ENCODE results near the gene NBPF1. TPM values are rescaled to one million over a fixed set of nuclear protein-coding genes. Genes with fewer than 3 reads are reported as not detected.
"Not testable (repeated sequence)": the region's sequence is repeated elsewhere in the genome, so short reads cannot be mapped to it uniquely, and the experiment has no call there.

The NBPF1 gene
- total RNA-seq, 2 donors from 2014 or later, result 29.9 to 58.6 TPM

GRCh38 chr1:16535487-16535886 lies 77.9 kb downstream of the NBPF1 start:
- H3K4me3 ChIP-seq; H3K4me1 ChIP-seq (replicated peaks); H3K27me3 ChIP-seq (replicated peaks; ENCODE audit: insufficient read depth); H3K36me3 ChIP-seq; H3K9me3 ChIP-seq; DNase-seq (ENCODE audit: low spot score); intact Hi-C loops (cut with DNase I); H3K27ac ChIP-seq: not testable (repeated sequence)
- 36% methylated on average over 20 of the region's 34 CpGs for WGBS

DNA sequence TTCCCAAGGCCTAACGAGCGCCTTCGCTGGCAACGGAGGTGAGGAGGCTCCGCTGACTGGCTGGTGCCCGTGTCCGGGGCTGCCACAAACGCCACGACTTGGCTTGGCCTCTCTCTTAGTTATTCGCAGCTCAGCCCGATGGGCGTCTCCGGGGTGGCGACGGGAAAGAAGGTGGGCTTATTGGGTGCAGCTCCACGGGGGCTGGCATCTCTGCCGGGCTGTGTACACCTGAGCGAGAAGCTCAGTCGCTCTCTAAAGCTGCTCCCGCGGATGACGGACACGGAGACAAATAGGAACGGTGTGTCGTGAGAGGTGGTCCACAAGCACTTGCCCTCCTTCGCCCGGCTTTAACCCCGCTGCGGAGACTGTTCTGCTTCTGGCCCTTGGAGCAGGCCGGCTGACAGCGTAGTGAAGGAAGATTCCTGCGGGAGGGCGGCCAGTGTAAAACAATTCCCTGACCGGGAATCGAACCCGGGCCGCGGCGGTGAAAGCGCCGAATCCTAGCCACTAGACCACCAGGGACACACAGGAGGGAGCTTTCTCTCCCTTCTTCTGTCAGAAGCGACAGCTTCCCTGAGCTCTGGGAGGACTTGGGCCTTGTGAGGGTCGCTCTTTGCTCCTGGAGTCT lies 78.4 kb downstream of the NBPF1 start:
- WGBS, result 5% methylated on average over 33 of the region's 43 CpGs

DNA sequence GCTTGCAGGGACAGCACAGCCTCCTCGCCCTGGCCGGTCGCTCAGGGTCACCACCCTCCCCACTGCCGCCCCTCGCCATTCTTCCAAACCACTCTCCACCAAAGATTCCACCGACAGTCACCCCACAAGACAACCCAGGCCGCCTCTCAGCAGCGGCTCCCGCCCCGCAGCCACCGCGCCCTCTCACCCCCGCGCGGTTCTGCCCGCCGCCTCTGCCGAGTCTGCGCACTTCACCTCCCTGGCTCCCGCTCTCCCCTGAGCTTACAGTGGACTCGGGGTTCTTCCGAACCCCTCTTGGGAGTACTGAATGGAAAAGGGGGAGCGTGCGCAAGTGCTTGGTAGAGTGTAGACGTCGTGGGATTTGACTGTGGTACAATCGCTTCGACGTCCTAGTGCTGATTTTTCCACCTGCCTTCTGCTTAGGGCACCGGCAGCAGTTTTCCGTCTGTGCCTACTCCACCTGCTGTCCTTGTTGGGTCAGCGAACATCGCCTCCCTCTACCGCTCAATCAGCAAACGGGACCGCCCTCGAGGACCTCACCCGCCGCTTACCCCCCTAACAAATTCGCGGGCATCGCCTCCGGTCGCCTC lies 79.0 kb downstream of the NBPF1 start:
- H3K36me3 ChIP-seq; H3K27me3 ChIP-seq (replicated peaks; ENCODE audit: insufficient read depth); H3K27ac ChIP-seq; H3K9me3 ChIP-seq; intact Hi-C loops (cut with DNase I); H3K4me1 ChIP-seq (replicated peaks); DNase-seq (ENCODE audit: low spot score); H3K4me3 ChIP-seq: not testable (repeated sequence)
- WGBS, result 11% methylated on average over 38 of the region's 44 CpGs

More for the DNA sequence above, 78.4 kb downstream of the NBPF1 start:
- intact Hi-C loops (cut with DNase I); H3K4me3 ChIP-seq; DNase-seq (ENCODE audit: low spot score); H3K27ac ChIP-seq; H3K27me3 ChIP-seq (replicated peaks; ENCODE audit: insufficient read depth); H3K36me3 ChIP-seq; H3K4me1 ChIP-seq (replicated peaks); H3K9me3 ChIP-seq: not testable (repeated sequence)

GRCh38 chr1:16532235-16532991 lies 81.0 kb downstream of the NBPF1 start:
- H3K9me3 ChIP-seq; H3K27me3 ChIP-seq (replicated peaks; ENCODE audit: insufficient read depth); H3K36me3 ChIP-seq; H3K4me3 ChIP-seq; DNase-seq (ENCODE audit: low spot score); intact Hi-C loops (cut with DNase I); H3K27ac ChIP-seq; H3K4me1 ChIP-seq (replicated peaks): not testable (repeated sequence)
- WGBS, result 39% methylated on average over 31 of the region's 32 CpGs

DNA sequence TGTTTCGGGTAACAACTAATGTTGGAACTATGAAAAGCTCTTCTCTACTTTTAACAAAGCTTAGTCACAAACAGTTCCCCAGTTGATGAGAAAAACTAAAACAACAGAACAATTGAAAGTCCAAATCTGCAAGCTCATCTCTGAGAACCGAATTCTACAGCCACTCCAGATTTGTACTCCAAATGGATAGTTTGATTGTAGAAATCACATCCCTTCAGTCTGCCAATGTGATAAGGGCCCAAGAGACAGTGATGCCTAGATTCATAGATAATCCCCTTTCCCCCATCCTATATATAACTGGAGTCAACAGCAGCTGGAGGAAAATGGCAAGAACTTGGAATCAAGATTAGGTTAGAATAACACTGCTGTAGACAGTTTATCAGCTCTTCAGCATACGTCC lies 85.0 kb downstream of the NBPF1 start:
- H3K27ac ChIP-seq; H3K4me3 ChIP-seq; H3K9me3 ChIP-seq; H3K36me3 ChIP-seq; H3K4me1 ChIP-seq (replicated peaks); DNase-seq (ENCODE audit: low spot score); H3K27me3 ChIP-seq (replicated peaks; ENCODE audit: insufficient read depth); intact Hi-C loops (cut with DNase I): not testable (repeated sequence)
- WGBS, result 82% methylated on average over 3 of the region's 3 CpGs

GRCh38 chr1:16525769-16526168 lies 87.6 kb downstream of the NBPF1 start:
- H3K27me3 ChIP-seq (replicated peaks; ENCODE audit: insufficient read depth); H3K27ac ChIP-seq; H3K4me3 ChIP-seq; H3K9me3 ChIP-seq; H3K4me1 ChIP-seq (replicated peaks); DNase-seq (ENCODE audit: low spot score); intact Hi-C loops (cut with DNase I); H3K36me3 ChIP-seq: not testable (repeated sequence)

- H3K4me3 ChIP-seq; H3K4me1 ChIP-seq (replicated peaks); H3K27ac ChIP-seq; H3K9me3 ChIP-seq; intact Hi-C loops (cut with DNase I); H3K36me3 ChIP-seq; H3K27me3 ChIP-seq (replicated peaks; ENCODE audit: insufficient read depth); DNase-seq (ENCODE audit: low spot score): not testable (repeated sequence)
- WGBS, result 48% methylated on average over 5 of the region's 5 CpGs
Measured at GRCh38 chr1:16521679-16522078, 91.7 kb downstream of the NBPF1 start.

DNA sequence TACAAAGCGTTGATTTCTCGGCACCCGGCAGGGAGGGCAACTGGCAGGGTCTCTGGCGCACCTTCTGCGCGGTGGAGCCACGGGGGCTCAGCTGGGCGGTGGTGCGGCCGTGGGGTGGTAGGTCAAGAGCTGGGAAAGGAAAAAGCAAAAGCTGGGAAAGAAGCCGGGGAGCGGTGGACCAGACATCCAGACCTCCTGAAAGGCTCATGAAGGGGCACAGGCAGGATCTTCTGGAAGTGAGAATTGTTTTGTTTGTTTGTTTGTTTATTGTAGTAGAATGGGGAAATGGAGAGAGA lies 92.1 kb downstream of the NBPF1 start:
- intact Hi-C loops (cut with DNase I), result no loop called here
- no peaks in the 10 kb centered on the region for H3K27me3 ChIP-seq (replicated peaks; ENCODE audit: insufficient read depth)
- 56% methylated on average over 12 of the region's 12 CpGs for WGBS
- no peak for TF ChIP-seq POLR2A (IDR thresholded peaks at IDR 0.05)
- TF ChIP-seq POLR2AphosphoS5 (IDR thresholded peaks at IDR 0.05), result no peak
- TF ChIP-seq, protein P1, sequence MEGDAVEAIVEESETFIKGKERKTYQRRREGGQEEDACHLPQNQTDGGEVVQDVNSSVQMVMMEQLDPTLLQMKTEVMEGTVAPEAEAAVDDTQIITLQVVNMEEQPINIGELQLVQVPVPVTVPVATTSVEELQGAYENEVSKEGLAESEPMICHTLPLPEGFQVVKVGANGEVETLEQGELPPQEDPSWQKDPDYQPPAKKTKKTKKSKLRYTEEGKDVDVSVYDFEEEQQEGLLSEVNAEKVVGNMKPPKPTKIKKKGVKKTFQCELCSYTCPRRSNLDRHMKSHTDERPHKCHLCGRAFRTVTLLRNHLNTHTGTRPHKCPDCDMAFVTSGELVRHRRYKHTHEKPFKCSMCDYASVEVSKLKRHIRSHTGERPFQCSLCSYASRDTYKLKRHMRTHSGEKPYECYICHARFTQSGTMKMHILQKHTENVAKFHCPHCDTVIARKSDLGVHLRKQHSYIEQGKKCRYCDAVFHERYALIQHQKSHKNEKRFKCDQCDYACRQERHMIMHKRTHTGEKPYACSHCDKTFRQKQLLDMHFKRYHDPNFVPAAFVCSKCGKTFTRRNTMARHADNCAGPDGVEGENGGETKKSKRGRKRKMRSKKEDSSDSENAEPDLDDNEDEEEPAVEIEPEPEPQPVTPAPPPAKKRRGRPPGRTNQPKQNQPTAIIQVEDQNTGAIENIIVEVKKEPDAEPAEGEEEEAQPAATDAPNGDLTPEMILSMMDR (IDR thresholded peaks at IDR 0.05), result no peak
- H3K27ac ChIP-seq, result no peak overlapping the region
- no peak overlapping the region for H3K4me3 ChIP-seq
- no peaks in the 10 kb centered on the region for H3K36me3 ChIP-seq
- no peaks in the 10 kb centered on the region for H3K9me3 ChIP-seq
- no peak for DNase-seq (ENCODE audit: low spot score)
- no peaks in the 10 kb centered on the region for H3K4me1 ChIP-seq (replicated peaks)

GRCh38 chr1:16520435-16521287 lies 92.7 kb downstream of the NBPF1 start:
- intact Hi-C loops (cut with DNase I); H3K9me3 ChIP-seq; H3K4me1 ChIP-seq (replicated peaks); H3K27ac ChIP-seq; H3K4me3 ChIP-seq; DNase-seq (ENCODE audit: low spot score); H3K36me3 ChIP-seq; H3K27me3 ChIP-seq (replicated peaks; ENCODE audit: insufficient read depth): not testable (repeated sequence)
- WGBS, result 47% methylated on average over 48 of the region's 48 CpGs

- 62% methylated on average over 6 of the region's 6 CpGs for WGBS
- H3K27ac ChIP-seq; H3K9me3 ChIP-seq; H3K4me3 ChIP-seq; H3K4me1 ChIP-seq (replicated peaks); H3K27me3 ChIP-seq (replicated peaks; ENCODE audit: insufficient read depth); H3K36me3 ChIP-seq; DNase-seq (ENCODE audit: low spot score); intact Hi-C loops (cut with DNase I): not testable (repeated sequence)
Measured at GRCh38 chr1:16519255-16519951, 94.0 kb downstream of the NBPF1 start.
